NCI-H146 (cell line): ENCODE data around the gene KSR2.

Source experiments
- DNase-seq: peaks from one replicate; lab custom pipeline; 2025; lab: John Stamatoyannopoulos, UW

KSR2 gene

DNA sequence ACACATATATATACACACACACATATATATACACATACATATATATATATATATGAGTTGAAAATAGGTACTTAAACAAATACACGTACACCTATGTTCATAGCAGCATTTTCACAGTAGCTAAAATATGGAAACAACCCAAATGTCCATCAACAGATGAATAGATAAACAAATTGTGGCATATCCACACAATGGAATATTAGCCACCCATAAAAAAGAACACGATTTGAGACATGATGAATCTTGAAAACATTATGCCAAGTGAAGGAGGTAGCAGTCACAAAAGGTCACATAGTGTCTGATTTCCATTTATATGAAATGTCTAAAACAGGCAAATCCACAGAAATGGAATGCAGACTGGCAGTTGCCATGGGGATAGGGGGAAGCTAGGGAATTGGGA lies 276.3 kb downstream of the KSR2 start:
- DNase-seq, result no peak

GRCh38 chr12:117689857-117690256 lies 278.9 kb downstream of the KSR2 start:
- no peak for DNase-seq

DNA sequence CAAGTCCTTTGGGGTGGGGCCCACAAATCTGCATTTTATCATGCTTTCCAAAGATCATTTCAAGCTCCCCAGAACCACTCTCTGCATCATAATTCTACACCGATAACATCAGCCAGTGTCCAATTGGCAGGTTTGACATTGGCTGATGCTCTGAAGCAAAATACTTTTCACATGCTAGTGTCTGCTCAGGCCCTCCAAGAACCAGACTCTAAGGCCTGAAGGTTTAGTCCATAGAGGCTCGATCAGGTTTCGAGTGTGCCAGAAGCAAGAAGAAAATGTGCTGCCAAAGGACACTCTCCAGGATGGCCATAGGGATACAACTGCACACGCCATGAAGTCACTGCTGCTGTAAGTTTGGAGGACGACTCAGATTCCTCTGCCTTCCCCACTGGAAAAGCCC lies 280.3 kb downstream of the KSR2 start:
- no peak for DNase-seq

DNA sequence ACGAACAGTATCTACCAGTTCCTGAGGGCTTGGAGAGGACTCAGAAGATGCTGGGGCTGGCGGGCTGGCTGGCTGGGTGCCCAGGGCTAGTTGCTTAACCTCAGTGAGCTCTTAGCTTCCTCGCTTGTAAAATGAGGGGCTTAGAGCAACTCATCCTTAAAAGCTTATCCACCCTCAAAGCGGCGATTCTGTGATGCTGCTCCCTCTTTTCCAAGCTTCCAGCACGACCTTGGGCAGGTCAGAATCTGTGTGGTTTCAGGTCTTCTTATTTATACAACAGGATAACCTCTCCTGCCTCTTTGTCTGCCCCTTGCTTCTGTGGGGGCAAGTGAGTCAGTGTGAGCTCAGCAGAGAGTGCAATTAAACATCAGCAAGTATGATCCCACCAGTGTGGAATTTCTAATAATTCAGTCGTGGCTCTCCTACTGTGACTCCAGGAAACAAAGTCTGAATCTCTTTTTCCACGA lies 281.8 kb downstream of the KSR2 start:
- no peak for DNase-seq

GRCh38 chr12:117686210-117686609 lies 282.6 kb downstream of the KSR2 start:
- no peak for DNase-seq

- peak; percentile 66 for DNase-seq
These were observed 283.5 kb downstream of the KSR2 start for GRCh38 chr12:117685110-117685926.

- no peak for DNase-seq
These were observed 284.3 kb downstream of the KSR2 start for GRCh38 chr12:117684471-117684870.

- DNase-seq, result no peak
These were observed 288.5 kb downstream of the KSR2 start for GRCh38 chr12:117680312-117680711.

DNA sequence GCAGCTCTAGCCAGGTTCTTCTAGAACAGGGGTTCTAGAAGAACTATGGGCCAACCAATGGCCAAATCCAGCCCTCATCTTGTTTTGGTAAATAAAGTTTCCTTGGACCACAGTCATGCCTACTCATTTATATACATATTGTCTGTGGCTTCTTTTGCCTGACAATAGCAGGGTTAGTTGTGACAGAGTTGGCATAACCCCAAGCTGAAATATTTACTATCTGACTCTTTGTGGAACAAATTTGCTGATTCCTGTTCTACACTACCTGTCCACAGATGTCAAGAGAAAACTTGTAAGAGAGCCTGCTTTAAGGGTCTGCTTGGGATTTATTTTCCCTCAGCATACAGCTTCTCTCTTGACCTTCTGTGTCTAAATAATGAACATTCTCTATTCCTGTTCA lies 289.0 kb downstream of the KSR2 start:
- no peak for DNase-seq

GRCh38 chr12:117674763-117675162 lies 294.0 kb downstream of the KSR2 start:
- no peak for DNase-seq

DNA sequence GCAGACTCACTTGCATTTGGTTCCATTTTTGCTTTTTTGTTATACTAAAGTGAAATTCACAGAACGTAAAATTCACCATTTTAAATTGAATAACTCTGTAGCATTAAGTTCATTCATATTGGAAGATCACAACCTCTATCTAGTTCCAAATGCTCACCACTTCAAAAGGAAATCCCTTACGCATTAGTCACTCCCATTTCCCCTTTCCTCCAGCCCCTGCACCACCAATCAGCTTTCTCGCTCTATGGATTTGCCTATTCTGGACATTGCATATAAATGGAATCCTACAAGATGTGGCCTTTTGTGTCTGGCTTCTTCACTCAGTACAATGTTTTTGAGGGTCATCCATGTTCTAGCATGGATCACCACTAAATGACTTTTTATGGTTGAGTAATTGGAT lies 294.5 kb downstream of the KSR2 start:
- DNase-seq, result no peak

DNA sequence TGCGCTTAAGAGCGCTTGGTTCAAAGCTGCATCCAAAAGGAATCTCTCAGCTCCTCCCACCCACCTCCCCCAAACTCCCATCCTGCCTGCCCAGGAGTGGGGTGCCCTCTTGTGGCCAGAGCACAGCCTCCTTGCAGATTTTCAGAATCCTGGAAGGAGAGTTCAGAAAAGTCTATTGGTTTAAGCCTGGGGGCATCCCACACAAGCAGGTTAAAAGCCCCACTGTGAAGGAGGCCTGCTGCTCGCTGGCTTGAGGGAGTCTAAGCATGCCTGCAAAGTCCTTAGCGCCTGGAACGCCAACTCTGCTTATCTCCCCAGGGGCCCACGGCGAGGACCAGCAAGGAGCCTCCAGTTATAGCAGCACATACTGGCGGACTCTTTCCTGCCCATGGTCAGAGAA lies 297.1 kb downstream of the KSR2 start:
- DNase-seq, result peak; percentile 30

DNA sequence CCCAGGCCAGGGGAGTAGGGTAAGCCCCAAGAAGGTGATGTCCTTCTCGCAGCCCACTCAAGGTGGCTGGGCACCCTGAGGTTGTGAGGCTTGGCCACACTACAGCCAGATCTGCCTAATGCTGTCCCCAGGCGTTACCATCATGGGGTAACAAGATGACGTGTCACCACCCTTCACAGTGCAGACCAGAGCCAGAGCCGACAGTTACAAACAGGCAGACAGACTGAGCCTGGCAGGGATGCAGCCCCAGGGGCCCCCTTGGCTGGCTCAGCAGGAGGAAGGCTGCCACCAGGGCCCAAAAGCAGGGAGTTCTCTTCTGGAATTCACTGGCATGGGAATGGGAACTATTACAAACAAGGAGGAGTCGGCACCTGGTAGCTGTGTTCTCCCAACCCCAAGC lies 304.6 kb downstream of the KSR2 start:
- no peak for DNase-seq

DNA sequence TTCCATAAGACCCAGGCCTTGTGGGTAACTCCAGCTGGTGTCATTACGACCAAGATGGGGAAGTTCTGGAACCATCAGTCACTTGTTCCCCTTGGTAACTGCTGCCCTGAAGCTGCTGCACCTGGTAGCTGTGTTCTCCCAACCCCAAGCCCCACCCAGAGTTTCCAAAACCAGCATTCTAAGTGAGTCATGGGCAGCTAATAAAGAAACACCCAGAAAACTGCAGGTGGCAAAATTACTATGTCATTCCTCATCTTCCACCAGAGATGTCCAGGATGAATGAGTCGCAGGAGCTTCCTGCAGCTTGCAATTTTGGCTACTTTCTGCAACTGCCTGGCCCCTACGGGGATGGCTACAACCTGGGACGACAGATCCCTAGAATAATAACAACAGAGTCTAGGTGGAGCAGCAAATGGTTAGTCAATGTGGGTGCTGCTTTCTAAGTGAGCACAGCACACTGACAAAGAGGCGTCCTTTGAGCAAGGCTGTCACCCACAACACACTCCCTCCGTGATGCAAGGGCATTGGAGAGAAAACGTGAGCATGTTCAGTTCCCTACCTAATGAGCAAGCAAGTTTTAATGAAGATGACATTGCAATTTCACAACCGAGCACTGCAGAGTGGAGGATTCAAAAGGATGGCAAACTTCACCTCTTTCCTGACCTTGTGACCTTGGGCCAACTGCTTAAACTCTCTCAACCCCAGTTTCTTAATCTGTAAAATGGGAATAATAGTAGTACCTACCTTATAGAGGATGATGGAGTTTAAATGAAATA lies 306.0 kb downstream of the KSR2 start:
- no peak for DNase-seq

- no peak for DNase-seq
These were observed 306.6 kb downstream of the KSR2 start for GRCh38 chr12:117662220-117662619.

GRCh38 chr12:117661471-117661870 lies 307.3 kb downstream of the KSR2 start:
- DNase-seq, result no peak

- DNase-seq, result no peak
These were observed 307.9 kb downstream of the KSR2 start for GRCh38 chr12:117660896-117661295.

DNA sequence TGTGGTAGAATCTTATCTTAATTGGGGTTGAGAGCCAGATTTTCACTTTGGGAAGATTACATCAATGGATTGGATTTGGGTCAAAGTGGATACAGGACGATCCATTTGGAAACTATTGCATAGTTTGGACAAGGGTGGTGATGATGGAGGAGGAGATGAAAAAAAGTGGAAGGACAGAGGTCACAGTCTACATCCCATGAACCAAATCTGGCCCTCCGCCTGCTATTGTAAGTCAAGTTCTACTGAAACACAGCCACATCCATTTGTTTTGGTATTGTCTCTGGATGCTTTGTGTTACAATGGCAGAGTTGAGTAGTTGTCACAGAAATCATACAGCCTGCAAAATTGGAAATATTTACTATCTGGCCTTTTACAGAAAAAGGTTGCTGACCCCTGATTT lies 310.6 kb downstream of the KSR2 start:
- DNase-seq, result no peak

GRCh38 chr12:117649796-117650195 lies 319.0 kb downstream of the KSR2 start:
- DNase-seq, result no peak

- DNase-seq, result peak; percentile 53
These were observed 322.3 kb downstream of the KSR2 start for GRCh38 chr12:117646520-117646919.

DNA sequence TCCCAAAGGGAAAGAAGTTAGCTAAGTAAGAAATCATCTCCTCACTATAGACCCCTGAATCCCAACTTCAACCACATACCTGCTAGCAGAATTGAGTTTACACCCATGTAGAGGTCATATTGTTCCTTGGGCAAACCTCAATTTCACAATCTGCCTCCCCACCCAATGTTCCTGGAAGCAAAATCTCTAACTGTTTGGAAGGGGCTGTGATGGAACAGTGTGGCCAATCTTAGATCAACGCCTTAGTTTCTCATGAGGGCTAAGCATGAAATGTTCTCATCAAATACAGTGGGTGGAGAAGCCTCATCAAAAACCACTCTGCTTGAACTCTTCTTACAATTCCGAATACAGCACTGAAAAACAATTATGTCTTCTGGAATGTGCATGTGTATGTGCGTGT lies 323.3 kb downstream of the KSR2 start:
- no peak for DNase-seq

DNA sequence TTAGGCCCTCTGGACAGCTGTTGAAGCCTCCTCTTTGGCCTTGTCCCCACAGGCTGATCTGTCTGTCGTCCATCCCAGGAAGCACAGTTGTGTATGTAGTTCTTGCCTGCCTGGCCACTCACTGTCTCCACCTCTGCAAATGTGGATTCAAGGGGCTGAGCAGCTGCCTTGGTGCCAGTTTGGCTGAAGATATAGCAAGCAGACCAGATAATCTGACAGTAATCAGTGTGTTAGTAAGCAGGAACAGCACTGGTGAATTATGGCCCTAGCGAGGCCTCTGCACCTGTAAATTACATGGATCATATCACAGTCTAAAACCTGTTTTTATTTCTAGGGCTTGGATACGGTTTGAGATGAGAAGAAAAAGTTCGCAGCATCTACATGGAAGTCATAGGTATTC lies 324.8 kb downstream of the KSR2 start:
- DNase-seq, result no peak

DNA sequence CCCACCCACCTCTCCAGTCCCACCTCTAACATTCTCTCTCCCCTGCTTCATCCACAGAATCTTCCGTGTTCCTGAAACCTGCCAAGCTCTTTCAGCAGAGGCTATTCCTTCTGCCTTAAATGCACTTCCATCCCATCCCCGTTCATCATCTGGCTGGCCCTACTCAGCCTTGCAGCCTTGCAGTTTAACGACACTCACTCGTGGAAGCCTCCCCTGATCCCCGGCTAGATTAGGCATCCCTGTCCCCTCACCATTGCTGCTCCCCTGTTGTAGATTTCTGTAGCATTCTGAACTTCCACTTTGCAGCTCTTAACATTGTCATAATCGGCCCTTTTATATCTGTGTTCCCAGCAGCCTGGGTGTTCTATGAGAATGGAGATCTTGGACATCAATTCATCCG lies 326.9 kb downstream of the KSR2 start:
- DNase-seq, result no peak
